SHP77 (cell line): ENCODE measurements around the gene CHRNA5.
"Not testable (repeated sequence)": the region's sequence is repeated elsewhere in the genome, so short reads cannot be mapped to it uniquely, and the experiment has no call there.

Source experiments
- DNase-seq, 2 experiments: peaks; one replicate each; lab custom pipeline; 2025; lab: John Stamatoyannopoulos, UW

The CHRNA5 gene

DNA sequence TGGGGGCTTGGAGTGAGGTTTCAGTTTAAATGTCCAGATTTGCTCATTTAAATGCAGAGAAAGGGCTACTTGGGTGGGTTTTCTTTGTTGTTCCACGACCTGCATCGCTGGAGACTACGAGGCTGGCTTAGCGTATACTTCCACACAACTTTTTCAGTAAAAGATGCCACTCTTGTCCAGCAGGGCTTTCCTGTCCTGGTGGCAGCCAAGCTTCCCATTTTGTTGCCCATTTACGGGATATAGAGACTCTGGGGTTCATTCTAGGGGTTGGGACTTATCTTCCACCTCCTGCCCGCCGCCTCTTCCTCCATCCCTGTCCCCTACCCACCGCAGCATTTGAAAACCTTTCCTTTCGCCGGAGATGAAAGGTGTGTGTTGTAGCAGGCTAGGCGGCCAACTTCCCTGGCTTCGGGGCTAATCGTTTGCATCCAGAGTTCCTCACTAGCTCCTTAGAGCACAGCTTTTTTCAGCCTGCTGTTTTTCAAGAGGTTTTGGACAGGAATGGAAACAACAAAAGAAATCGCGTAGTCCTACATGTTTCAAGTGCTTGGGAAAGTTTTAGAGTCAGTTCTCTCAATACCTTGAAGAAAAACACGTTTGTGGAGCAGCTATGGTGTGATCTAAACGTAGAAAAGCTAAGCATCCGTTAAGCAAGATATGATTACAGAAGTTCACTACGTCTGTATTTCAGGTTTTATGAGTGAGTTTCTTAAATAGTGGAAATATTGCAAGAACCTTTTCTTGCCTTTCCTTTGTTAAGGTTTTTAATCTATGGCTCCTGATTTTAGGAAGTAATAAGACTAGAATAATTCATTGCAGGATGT is 843 bp downstream of the CHRNA5 start:
- DNase-seq, result peak; percentile 20 to 47

DNA sequence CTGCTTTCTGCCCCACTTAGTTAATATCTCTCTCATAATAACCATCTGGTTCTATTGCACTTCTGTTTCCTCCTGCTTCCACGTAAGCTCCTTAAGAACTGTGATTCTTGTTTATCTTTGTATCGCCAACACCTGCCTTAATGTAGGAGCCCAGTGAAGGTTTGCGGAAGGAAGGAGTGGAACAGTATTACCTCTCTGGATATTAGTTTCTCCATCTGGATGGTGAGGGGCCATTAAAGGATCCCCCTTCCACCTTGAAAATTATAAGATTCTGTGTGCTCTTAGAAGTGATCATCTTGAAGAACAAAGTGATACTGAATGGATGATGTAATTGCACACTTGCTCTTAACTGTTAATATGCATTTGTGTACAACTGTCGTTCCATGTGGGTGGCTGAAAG is 2.2 kb downstream of the CHRNA5 start:
- DNase-seq, result no peak

DNA sequence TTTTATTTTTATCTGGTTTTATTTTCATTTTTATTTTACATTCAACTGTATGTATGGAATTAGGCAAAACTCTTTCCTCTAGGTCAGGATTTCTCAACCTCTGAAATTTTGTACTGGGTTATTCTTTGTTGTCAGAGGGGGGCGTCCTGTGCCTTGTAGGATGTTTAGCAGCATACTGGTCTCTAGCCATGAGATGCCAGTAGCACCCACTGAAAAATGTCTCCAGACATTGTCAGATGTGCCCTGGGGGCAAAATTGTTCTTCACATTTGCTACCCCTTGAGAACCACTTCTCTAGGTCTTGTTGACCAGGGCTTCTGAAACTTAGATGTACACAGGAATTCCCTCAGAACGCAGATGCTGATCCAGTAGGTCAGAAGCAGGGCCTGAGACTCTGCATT is 5.4 kb downstream of the CHRNA5 start:
- DNase-seq, result no peak

DNA sequence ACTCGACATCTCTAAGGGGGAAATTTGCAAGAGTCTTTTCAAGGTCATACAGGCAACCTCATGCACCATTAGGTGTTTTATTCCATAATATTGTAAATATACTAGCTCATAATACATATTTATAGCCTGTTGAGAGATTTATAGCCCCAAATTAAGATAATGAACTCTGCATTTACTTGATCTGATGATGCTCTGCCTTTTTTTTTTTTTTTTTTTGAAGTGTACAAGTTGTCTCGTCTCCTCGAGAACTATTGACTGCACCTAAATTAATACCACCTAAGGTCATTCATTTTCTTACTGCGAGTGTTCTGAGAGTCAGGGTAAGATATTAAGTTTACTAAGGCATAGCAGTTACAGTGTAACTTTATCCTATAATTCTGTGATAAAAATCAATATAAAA is 6.1 kb downstream of the CHRNA5 start:
- no peak for DNase-seq

DNA sequence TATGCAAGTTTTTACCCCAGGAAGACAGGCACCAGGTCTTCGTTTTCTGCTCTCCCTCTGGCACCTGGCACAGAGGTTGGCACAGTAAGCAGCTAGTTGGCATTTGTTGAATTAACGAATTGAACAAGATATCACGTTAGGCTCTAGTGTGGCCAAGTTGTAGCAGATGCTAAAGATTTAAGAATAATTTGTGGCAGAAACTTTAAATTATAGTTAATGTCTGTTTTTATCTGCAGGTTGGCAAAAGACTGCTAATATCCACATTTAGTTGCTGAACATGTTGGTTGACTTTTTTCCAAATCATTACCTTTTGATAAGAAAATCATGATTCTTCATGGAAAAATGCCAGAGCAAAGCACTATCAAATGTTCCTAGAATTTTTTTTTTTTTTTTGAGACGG is 8.1 kb downstream of the CHRNA5 start:
- no peak for DNase-seq

DNA sequence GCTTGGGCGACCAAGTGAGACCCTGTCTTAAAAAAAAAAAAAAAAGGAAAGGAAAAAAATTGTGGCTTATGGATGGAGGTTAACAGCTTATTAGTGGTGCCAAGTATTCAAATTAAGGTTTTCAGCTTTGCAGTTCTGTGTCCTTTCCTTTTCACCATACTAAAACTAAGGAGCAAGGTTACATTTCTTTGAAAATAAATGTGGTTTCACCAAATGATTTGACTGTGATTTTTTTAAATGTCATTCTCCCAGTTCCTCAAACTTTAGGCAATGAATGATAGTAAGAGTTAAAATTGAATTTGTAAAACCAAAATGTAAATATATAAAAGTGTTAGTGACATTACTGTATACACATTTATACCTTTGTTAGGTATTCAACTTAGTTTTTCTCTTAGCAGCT is 9.6 kb downstream of the CHRNA5 start:
- DNase-seq, result no peak

DNA sequence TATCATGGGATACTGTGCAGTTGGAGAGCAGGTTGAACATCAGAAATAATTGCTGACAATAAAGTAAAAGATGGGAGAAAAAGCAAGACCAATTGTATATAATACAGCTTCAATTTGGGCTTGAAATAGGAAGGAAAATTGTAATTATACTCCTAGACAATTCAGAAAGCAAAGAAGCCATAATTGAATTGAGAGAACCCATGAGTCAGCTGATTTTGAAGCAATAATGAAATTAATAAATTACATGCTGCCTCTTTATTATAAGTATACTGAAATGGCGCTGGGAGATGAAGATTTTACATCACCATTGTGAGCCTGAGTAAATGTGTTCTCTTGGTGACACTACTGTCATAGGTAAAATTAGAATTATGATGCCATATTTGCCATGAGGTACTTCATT is 32.3 kb downstream of the CHRNA5 start:
- no peak for DNase-seq

DNA sequence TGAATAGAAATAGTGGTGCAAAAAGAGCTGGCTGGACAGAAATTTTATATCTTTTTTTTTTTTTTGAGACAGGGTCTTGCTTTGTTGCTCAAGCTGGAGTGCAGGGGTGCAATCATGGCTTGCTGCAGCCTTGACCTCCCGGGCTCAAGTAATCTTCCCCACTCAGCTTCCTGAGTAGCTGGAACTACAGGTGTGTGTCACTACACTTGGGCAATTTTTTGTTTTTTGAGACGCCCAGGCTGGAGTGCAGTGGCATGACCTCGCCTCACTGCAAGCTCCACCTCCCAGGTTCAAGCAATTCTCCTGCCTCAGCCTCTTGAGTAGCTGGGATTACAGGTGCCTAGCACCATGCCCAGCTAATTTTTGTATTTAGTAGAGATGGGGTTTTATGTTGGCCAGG is 33.0 kb downstream of the CHRNA5 start:
- no peak for DNase-seq

DNA sequence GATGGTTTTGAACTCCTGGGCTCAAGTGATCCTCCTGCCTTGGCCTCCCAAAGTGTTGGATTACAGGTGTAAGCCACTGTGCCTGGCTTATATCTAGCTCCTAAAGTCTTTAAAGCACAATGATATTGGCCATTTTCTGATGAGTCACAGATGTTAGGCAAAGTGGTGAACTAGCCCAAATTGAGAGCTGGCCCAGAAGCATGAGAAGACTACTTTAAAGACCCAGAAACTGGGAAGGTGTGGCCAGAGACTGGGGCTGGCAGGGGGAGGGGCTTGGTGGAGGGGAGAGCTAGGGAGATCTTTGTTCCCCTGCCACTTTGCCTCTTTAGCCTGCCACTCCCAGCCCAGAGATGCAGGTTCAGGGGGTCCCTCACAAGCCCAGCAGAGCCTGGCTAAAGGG is 33.9 kb downstream of the CHRNA5 start:
- DNase-seq, result no peak

DNA sequence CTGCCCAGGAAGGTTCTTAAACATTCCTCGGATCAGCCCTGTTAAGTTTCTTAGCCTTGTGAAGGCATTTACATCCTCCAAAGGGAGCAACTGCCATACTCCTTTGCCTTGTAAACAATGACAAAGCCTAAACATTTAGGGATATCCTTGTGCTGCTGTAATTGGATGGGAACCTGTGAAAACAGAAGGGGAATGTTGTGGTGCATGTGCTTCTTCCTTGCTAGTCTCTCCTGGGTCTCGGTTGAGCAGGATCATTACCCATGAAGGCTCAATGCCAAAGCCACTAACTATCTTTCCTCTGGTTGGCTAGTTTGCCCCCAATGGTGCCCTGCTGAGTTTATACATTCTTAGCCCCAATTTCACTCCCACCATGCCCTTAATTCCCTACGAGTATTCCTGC is 38.1 kb downstream of the CHRNA5 start:
- DNase-seq, result no peak

DNA sequence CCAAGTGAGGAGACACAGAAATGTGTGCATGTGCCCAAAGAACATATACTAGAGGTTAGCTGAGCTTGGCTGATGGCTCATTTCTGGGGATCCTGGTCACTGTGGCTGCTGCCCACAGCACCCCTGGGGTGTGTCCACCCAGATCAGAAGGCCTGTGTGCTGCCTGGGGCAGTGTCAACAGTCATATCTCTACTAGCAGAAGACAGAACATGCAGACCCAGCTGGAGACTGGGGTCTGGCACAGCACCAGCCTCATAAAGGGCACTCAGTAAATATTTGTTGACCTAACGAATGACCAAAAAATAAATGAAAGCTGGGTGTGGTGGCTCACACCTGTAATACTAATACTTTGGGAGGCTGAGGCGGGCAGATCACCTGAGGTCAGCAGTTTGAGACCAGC is 39.1 kb downstream of the CHRNA5 start:
- DNase-seq, result no peak

DNA sequence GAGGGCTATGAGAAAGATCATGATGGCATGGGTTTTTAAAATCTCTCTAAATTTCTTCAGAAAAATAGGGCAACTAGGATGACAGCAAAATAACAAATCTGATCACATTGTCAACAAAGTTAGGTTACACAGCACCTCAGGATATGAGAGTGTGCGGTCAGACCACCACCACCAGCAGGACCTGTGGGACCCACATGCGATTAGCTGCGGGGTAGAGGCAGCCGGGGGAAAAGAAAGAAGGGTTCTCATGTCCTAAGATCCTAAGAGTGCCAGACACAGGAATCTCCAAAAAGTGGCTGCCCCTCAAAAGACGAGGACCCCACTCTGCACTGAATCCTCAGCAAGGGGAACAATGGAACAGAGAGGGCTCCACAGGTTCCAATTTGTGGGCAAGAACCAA is 39.9 kb downstream of the CHRNA5 start:
- no peak for DNase-seq

DNA sequence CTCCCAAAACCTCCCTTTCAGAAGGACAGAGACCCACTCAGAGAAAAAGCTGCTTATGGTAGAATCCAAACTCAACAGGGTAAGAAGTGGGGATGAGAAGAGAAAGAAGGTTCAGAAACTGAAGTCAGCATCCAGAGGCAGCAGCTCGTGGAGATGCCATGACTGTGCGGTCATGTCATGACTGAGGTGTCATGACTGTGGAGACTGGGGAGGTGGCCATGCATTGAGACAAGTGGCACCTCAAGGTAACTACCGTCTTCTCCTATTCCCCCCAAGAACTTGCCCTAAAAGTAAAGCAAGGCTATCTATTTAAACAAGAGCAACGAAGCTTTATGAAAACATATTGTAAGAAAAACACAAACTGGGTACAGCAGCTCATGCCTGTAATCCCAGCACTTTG is 40.4 kb downstream of the CHRNA5 start:
- no peak for DNase-seq

DNA sequence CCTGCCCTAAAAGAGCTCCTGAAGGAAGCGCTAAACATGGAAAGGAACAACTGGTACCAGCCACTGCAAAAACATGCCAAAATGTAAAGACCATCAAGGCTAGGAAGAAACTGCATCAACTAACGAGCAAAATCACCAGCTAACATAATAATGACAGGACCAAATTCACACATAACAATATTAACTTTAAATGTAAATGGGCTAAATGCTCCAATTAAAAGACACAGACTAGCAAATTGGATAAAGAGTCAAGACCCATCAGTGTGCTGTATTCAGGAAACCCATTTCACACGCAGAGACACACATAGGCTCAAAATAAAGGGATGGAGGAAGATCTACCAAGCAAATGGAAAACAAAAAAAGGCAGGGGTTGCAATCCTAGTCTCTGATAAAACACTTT is 44.2 kb downstream of the CHRNA5 start:
- not testable (repeated sequence) for DNase-seq

DNA sequence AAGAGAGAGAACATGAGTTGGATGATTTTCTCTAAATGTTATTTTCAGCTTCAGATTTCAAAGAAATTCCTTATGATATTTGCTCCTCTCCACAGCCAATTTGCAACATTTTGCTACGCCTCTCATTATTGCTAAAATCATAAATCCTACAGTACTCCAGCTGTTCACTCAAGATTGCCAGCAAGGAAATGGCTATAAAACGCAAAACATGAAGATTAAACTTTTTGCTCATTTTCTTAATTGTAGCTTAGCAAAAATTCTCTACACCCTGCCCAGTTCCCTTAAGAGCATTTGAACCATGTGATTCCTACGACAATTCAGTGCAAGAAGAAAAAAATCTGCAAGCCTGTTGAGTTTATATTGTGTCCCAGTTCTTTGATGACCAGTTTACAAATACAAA is 48.7 kb downstream of the CHRNA5 start:
- no peak for DNase-seq

DNA sequence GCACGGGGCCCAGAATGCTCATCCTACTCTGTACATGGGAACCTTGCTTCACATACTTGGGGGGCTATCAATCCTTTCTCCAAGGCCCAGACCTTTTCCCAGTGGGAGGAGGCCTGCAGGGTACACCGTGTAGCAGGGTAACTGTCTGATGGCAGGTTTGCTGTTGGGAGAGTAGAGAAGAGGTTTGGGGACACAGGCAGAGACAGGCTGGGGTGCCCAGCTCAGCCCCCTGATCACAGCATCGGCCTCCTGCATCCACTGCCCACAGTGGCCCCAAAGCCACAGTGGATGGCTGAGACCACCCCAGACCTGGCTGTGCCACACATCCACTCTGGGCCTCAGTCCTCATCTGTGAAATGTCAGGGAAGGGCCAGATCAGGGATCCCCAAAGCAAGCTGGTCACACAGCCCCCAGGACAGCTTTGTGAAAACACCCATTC is 49.9 kb downstream of the CHRNA5 start:
- no peak for DNase-seq

DNA sequence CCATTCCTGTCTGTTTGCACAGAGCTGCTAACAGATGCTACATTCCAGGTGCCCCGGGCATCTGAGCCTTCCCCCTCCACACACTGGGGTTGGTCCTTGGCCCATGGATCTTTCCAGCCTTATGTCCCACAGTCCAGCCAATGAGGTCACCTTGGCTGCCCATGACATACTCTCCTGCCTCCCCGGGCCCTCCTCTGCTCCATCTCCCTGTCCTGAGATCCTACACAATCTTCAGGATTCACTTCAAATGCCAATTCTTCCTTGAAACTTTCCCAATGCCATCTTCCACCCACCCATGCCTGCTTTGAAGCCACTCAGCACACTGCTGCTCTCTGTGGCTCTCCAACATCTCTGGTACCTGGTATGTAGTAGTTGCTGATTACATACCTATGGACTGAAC is 51.2 kb downstream of the CHRNA5 start:
- no peak for DNase-seq

DNA sequence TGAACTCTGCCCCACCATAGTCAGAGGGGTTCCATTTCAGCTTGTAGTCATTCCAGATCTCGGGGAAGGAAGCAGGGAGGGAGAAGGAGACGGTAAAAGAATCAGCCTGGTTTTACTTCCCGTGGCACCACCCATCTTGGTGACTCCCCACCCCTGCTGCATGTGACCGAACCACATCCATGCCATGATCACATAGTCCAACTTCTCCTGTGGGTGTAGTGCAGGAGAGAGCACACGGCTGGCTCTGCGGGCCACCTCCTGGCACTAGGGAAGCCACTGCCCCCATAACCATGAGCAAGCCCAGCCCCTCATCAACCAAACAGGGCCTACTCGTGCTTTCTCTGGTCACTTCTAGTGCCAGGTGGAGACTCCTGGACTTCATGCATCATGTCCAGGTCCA is 51.8 kb downstream of the CHRNA5 start:
- no peak for DNase-seq

DNA sequence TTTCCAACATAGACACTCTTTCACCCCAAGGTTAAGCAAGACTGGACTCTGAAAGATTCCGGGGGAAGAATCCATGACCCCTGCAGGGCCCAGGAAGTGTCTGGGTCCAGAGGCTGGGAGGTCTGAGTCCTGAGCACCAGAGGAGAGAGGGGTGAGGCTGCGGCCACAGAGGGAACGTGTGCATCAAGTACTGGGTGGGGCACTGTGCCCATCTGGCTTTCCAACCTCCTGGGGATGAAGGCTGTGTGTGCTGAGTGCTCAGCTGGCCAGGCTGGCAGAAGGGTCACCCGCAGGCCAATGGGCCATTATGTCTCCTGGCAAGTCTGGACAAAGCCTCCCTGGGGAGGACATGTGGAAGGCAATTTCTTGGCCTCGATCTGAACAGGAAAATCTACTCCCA is 52.2 kb downstream of the CHRNA5 start:
- DNase-seq, result no peak

DNA sequence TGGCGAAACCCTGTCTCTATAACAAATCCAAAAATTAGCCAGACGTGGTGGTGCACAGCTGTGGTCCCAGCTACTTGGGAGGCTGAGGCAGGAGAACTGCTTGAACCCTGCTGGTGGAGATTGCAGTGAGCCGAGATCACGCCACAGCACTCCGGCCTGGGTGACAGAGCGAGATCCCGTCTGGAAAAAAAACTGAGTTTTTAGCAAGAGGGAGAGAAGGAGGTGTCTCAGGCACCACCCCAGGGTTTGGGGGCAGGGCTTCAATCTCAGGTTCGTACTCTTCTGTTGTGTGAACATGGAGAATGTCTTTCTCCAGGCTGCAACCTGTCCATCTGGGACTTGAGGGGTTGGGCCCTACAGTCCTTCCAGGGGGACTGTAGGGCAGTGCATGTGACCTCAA is 52.7 kb downstream of the CHRNA5 start:
- DNase-seq, result no peak

DNA sequence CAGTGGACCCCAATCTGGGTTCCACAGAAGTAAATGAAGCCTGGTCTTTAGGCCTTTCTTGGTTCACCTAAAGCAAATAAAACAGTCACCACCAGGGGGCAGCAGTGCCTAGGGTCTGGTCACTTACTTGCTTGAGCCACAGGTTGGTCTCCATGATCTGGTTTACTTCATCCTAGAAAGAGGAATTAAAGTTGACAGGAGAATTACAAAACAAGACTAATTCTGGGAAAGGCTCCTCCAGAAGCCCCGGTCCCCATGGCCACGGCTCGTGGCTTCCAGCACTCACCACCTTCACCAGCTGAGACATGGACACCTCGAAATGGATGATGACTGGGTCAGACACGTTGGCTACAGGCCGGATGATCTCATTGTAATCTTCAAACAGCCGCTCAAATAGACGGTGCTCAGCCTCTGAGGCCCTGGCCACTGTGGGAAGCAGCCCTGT is 53.2 kb downstream of the CHRNA5 start:
- DNase-seq, result peak; percentile 76 to 82

DNA sequence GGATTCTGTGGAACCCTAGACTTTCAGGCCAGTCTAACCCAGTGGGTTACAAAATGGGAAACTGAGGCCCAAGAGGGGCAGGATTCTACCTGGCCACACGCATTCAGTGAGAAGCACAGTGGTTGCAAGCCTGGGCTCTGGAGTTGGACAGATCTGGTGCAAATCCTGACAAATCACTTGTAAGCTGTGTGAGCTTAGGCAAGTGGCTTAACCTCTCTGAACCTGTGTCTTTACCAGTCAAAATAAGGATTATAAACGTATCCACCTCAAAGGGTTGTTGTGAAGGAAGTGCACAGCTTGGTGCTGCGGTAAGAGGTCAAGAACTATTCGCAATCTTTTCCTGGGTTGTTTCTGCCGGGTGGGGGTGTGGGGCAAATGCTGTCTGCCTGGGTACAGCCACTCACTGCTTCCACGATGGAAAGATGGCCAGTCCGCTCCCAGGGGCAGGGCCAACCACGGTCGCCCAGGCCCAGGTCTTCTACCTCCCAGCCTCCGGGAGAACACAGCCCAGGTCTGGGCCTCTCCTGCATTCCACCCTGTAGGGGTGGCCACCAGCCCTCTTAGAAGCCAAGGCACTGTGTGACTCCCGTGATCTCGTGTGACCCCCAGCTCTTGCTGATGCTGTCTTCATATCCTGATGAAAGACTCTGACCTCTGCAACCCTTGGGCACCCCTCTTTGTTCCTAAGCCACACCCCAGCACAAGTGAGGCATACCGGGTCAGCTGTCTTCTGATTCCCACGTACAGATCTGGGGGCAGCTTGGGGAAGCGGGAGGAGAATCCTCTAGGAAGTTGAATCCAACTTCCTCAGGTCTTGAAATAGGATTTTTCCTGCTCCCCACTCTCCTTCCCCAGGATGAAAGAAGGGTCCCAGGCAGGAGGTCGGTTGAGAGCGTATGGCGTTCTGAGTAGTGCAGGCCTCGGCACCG is 54.0 kb downstream of the CHRNA5 start:
- DNase-seq, result no peak

DNA sequence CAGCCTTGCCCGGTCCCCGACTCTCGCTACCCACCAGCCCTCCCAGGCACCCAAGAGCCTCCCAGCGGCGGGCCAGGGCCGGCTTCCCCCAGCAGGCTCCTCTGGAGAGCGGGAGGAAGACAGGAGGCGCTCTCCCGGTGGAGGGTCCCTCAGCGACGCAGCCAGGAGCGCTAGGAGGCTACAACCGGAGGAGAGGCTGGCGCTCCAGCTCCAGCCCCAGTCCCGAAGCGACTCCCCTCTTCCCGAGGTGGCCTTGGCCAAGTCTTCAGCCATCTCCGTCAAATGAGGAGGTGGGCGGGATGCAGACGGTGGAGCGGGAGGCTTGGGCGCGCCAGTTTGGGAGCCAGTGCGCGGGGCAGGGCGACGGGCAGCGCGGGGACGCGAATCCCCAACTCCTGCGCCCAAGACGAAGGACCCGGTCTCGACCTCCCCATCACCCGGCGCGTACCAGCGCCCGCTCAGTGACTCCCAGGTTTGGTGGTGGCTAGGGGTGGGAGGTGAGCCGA is 54.8 kb downstream of the CHRNA5 start:
- DNase-seq, result peak; percentile 63 to 74
